K562 (cell line): ENCODE measurements around the gene BFSP1. TPM values are rescaled to one million over a fixed set of nuclear protein-coding genes. Genes with fewer than 3 reads are reported as not detected.

ENCODE experiments used
- ATAC-seq: fragments of 200-7000 bp; cut with Tn5 transposase; 3 replicates; pipeline ENCODE4 v1.9.1; 2020; ENCODE audit warnings: moderate library complexity
- BruUV-seq: library from RNA; stranded (reverse); fragments of 400-500 nt; replicated peaks from 2 replicates; lab custom pipeline; 2021; lab: Mats Ljungman, UMichigan
- CTCF ChIA-PET: fragments of 300-600 bp; formaldehyde crosslinking; extraction: SDS; loops from one replicate; lab custom pipeline; 2021; ENCODE audit warnings: low intra/inter-chr PET ratio; lab: Yijun Ruan, JAX
- POLR2A ChIA-PET: fragments of 300-600, 350-650 bp; sonication (Branson Sonifier 250); formaldehyde crosslinking; extraction: SDS; loops from one replicate; lab custom pipeline; 2021; ENCODE audit warnings: antibody characterized with exemption, inconsistent platforms; lab: Yijun Ruan, JAX
- DNase-seq, 4 experiments: peaks; one replicate each; pipeline versions ENCODE4 v3.0.0 to v3.0.0-alpha.2; 2011 to 2018; ENCODE audit warnings: low spot score in 3 of 4, mixed read lengths in 3 of 4; ENCODE audit errors: extremely low read depth in 1 of 4
- FAIRE-seq: peaks from 2 replicates; lab custom pipeline; 2011; peaks lifted over from hg19 to GRCh38; lab: Jason Lieb, UNC
- H2AFZ ChIP-seq: 2 replicates; pipeline ENCODE4 v1.6.0; 2011; ENCODE audit warnings: low read depth, low read length, control low read depth, inconsistent platforms
- H3K27ac ChIP-seq: fragments of 200-600 bp; 3 replicates; pipeline ENCODE4 v1.8.0; 2011; ENCODE audit warnings: low read depth, mild to moderate bottlenecking, control low read depth, inconsistent platforms, low read length, moderate library complexity, mixed read lengths; ENCODE audit errors: extremely low read depth
- H3K27me3 ChIP-seq, 2 experiments: fragments of 300-600 bp in 1 of 2; 2 replicates in 1 of 2; 3 replicates in 1 of 2; pipeline versions ENCODE4 v1.6.0 to v1.8.0; 2011; ENCODE audit warnings: inconsistent platforms in 2 of 2, low read length in 2 of 2, mild to moderate bottlenecking in 1 of 2, mixed read lengths in 1 of 2, moderate library complexity in 1 of 2; ENCODE audit not compliant: control insufficient read depth in 2 of 2, insufficient read depth in 2 of 2
- H3K36me3 ChIP-seq: fragments of 300-600 bp; 3 replicates; pipeline ENCODE4 v1.8.0; 2011; ENCODE audit warnings: mild to moderate bottlenecking, low read length, inconsistent platforms; ENCODE audit not compliant: control insufficient read depth, insufficient read depth
- H3K4me1 ChIP-seq, 2 experiments: fragments of 200-600 bp in 1 of 2; replicated peaks in 1 of 2; 2 replicates in 1 of 2; 3 replicates in 1 of 2; pipeline versions ENCODE4 v1.5.1 to v1.8.0; 2011; ENCODE audit warnings: inconsistent platforms in 2 of 2, low read length in 2 of 2, mild to moderate bottlenecking in 1 of 2, mixed read lengths in 1 of 2, moderate library complexity in 1 of 2; ENCODE audit not compliant: control insufficient read depth in 2 of 2, insufficient read depth in 2 of 2
- H3K4me2 ChIP-seq: 2 replicates; pipeline ENCODE4 v1.6.1; 2011; ENCODE audit warnings: low read length, control low read depth, inconsistent platforms, mixed read lengths; ENCODE audit not compliant: insufficient read depth
- H3K4me3 ChIP-seq: fragments of 200-600 bp; sonication (generic), shearing (Covaris generic); 2 replicates; pipeline ENCODE4 v1.5.1; 2016; ENCODE audit warnings: control low read depth, inconsistent platforms
- H3K79me2 ChIP-seq: fragments of 200-600 bp; 3 replicates; pipeline ENCODE4 v1.8.0; 2011; ENCODE audit warnings: low read length, inconsistent platforms; ENCODE audit not compliant: control insufficient read depth, insufficient read depth
- H3K9ac ChIP-seq, 2 experiments: 2 replicates each; pipeline versions ENCODE4 v1.6.0 to v1.6.1; 2011; ENCODE audit warnings: low read depth in 2 of 2, low read length in 2 of 2, control low read depth in 1 of 2, inconsistent platforms in 1 of 2, mild to moderate bottlenecking in 1 of 2, mixed read lengths in 1 of 2; ENCODE audit not compliant: insufficient read depth in 1 of 2
- H3K9me1 ChIP-seq: one replicate; pipeline ENCODE4 v1.6.0; 2011; ENCODE audit warnings: inconsistent platforms, mild to moderate bottlenecking, low read length, moderate library complexity; ENCODE audit not compliant: control insufficient read depth, insufficient read depth
- H3K9me3 ChIP-seq: replicated peaks from 2 replicates; pipeline ENCODE4 v1.5.1; 2011; ENCODE audit warnings: low read depth, low read length, inconsistent platforms; ENCODE audit not compliant: control insufficient read depth, insufficient read depth
- H4K20me1 ChIP-seq: replicated peaks from 2 replicates; pipeline ENCODE4 v1.6.1; 2011; ENCODE audit warnings: low read length, inconsistent platforms, mixed read lengths; ENCODE audit not compliant: control insufficient read depth, insufficient read depth
- DACH1 ChIP-seq: fragments of 450-650 bp; IDR thresholded peaks from 2 replicates; pipeline ENCODE4 v1.6.1; 2018; ENCODE audit not compliant: partially characterized antibody
- ETV6 ChIP-seq, 3 experiments: fragments of 150-350 bp in 1 of 3; sonication (generic) in 1 of 3; formaldehyde crosslinking in 1 of 3; IDR thresholded peaks; 2 replicates each; pipeline versions ENCODE4 v1.6.1 to v1.8.0; 2014 to 2022; ENCODE audit warnings: borderline replicate concordance in 2 of 3, low read depth in 2 of 3, antibody characterized with exemption in 1 of 3, low read length in 1 of 3, mild to moderate bottlenecking in 1 of 3, missing genetic modification reagents in 1 of 3
- HMG20B ChIP-seq: fragments of 250-450 bp; sonication (Bioruptor Pico); IDR thresholded peaks from 2 replicates; pipeline ENCODE4 v1.5.0; 2021; ENCODE audit warnings: mild to moderate bottlenecking
- MIER1 ChIP-seq: fragments of 450-650 bp; IDR thresholded peaks from 2 replicates; pipeline ENCODE4 v1.6.1; 2016; ENCODE audit warnings: antibody characterized with exemption, mild to moderate bottlenecking, low read depth
- MYNN ChIP-seq, 2 experiments: sonication (generic); formaldehyde crosslinking in 1 of 2; IDR thresholded peaks; 2 replicates each; pipeline versions ENCODE4 v1.5.0 to v1.6.1; 2016 to 2020; ENCODE audit warnings: antibody characterized with exemption in 1 of 2, missing genetic modification reagents in 1 of 2
- NONO ChIP-seq, 2 experiments: fragments of 200-400 bp in 1 of 2; fragments of 450-650 bp in 1 of 2; formaldehyde crosslinking in 1 of 2; IDR thresholded peaks; 2 replicates each; pipeline ENCODE4 v1.6.1; 2017; ENCODE audit warnings: low read depth in 2 of 2, mild to moderate bottlenecking in 2 of 2, moderate library complexity in 2 of 2, low read length in 1 of 2
- PHF20 ChIP-seq: fragments of 450-650 bp; IDR thresholded peaks from 2 replicates; pipeline ENCODE4 v1.6.1; 2018; ENCODE audit not compliant: partially characterized antibody
- PML ChIP-seq: IDR thresholded peaks from 2 replicates; pipeline ENCODE4 v1.6.1; 2012; ENCODE audit warnings: low read length, inconsistent platforms
- RBM17 ChIP-seq: fragments of 200-400 bp; formaldehyde crosslinking; IDR thresholded peaks from 2 replicates; pipeline ENCODE4 v1.6.1; 2017; ENCODE audit warnings: low read depth, mild to moderate bottlenecking, low read length, borderline replicate concordance
- ZC3H8 ChIP-seq: fragments of 450-650 bp; IDR thresholded peaks from 2 replicates; pipeline ENCODE4 v1.6.1; 2017
- ZNF699 ChIP-seq: fragments of 250-450 bp; sonication (Bioruptor Pico); IDR thresholded peaks from 2 replicates; pipeline ENCODE4 v1.8.0; 2021; ENCODE audit warnings: mild to moderate bottlenecking, moderate library complexity; ENCODE audit not compliant: insufficient replicate concordance
- WGBS: fragments of 100-300 bp; shearing (Covaris generic); methylation state at CpG from one replicate; pipeline ENCODE4 v1.1.6; 2016; ENCODE audit warnings: low coverage, mixed read lengths; ENCODE audit not compliant: insufficient coverage; ENCODE audit errors: missing lambda C conversion rate; 5-methylcytosine and 5-hydroxymethylcytosine counted together
- in situ Hi-C: fragments of 300-500 bp; cut with MboI; formaldehyde crosslinking; loops from 4 replicates; pipeline ENCODE4 v1.15.0; 2018; ENCODE audit warnings: inconsistent platforms, mixed read lengths
- intact Hi-C: fragments of 100-400 bp; cut with micrococcal nuclease; formaldehyde crosslinking; loops from 2 replicates; pipeline ENCODE4 v1.14.2; 2022
- polyA plus RNA-seq, 8 experiments: library from polyadenylated mRNA; depleted of rRNA in 4 of 8; stranded (reverse) in 5 of 8; unstranded in 3 of 8; fragments of >200 nt; fragmentation: Nextera tagmentation in 2 of 8; fragmentation: Illumina TruSeq in 1 of 8; extraction: Ambion mirVana in 2 of 8; extraction: Trizol in 1 of 8; gene quantifications; 2 replicates each; pipeline versions ENCODE4 v1.2.1 to v1.2.3, GENCODE V29; 2011 to 2014; ENCODE audit warnings: inconsistent platforms in 1 of 8, missing spikeins in 1 of 8
- total RNA-seq, 7 experiments: library from RNA; depleted of rRNA in 6 of 7; stranded (reverse); fragments of >200 nt in 6 of 7; fragmentation: Illumina TruSeq in 2 of 7; extraction: Trizol in 2 of 7; gene quantifications; 2 replicates each; pipeline versions ENCODE4 v1.2.1 to v1.2.3, GENCODE V29; 2011 to 2021; ENCODE audit warnings: low replicate concordance in 1 of 7
- TF ChIP-seq, protein P1 (sequence below): IDR thresholded peaks from 2 replicates; pipeline ENCODE4 v1.6.1; 2011; ENCODE audit not compliant: insufficient read length; ENCODE audit errors: extremely low read depth
- TF ChIP-seq, protein P2 (sequence below): fragments of 250-450 bp; sonication (Bioruptor Pico); IDR thresholded peaks from 2 replicates; pipeline ENCODE4 v1.4.0; 2020
- TF ChIP-seq, protein P3 (sequence below): fragments of 250-450 bp; sonication (Bioruptor Pico); IDR thresholded peaks from 2 replicates; pipeline ENCODE4 v1.4.0; 2020

Gene BFSP1
- total and polyA plus RNA-seq, 9 of the 15 experiments (the other 6 are each of a cell fraction or from before 2014, with no cell fraction given) = 0.09 to 0.86 (median 0.40) TPM

DNA sequence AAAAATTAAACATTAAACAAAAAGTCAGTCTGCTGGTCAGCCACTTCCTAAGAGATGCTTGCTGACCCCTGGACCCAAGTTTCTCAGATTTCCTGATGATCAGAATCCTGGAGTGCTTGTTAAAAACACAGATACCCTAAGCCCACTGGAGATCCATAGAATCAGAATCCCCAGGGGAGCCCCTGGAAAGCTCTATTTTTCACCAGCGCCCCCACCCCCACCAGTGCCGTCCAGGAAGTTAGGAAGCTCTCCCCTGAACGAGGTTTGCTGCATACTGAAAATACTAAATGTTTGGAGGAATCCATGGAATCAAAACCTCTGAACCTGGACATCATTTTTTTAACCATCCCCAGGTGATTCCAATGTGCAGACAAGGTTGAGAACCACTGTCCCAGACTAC is 69.2 kb downstream of the BFSP1 start:
- POLR2A ChIA-PET = no interaction called here
- H3K4me2 ChIP-seq = no peak overlapping the region
- H3K4me3 ChIP-seq = no peak overlapping the region
- H4K20me1 ChIP-seq = no peaks in the 10 kb centered on the region
- CTCF ChIA-PET = no interaction called here
- H3K27me3 ChIP-seq = peaks cover 0 to 6% of the 10 kb centered on the region in 2 experiments; a peak in 1 of 5 replicates
- no peak overlapping the region for H3K9ac ChIP-seq
- ATAC-seq (no peak), FAIRE-seq (no peak), DNase-seq (no peak)
- WGBS = 0% methylated on average over 3 of the region's 3 CpGs
- no peaks in the 10 kb centered on the region for H3K79me2 ChIP-seq
- H2AFZ ChIP-seq = no peak overlapping the region
- no peaks in the 10 kb centered on the region for H3K9me1 ChIP-seq
- H3K36me3 ChIP-seq = no peaks in the 10 kb centered on the region
- TF ChIP-seq PHF20 (no peak), ETV6 (IDR thresholded peaks at IDR 0.05; ENCODE audit: borderline replicate concordance in 1 of 2, low read depth in 2 of 2, low read length in 1 of 2) (no peak), ETV6 (CRISPR knock-in tag; IDR thresholded peaks at IDR 0.05; ENCODE audit: borderline replicate concordance) (no peak), ZNF699 (CRISPR knock-in tag) (no peak), ZC3H8 (no peak), NONO (IDR thresholded peaks at IDR 0.05; ENCODE audit: low read depth in 2 of 2, low read length in 1 of 2) (no peak), PML (no peak), MIER1 (no peak), DACH1 (no peak), RBM17 (no peak), MYNN (IDR thresholded peaks at IDR 0.05) (no peak), MYNN (CRISPR knock-in tag; IDR thresholded peaks at IDR 0.05) (no peak), HMG20B (CRISPR knock-in tag) (no peak)
- TF ChIP-seq, protein P1, sequence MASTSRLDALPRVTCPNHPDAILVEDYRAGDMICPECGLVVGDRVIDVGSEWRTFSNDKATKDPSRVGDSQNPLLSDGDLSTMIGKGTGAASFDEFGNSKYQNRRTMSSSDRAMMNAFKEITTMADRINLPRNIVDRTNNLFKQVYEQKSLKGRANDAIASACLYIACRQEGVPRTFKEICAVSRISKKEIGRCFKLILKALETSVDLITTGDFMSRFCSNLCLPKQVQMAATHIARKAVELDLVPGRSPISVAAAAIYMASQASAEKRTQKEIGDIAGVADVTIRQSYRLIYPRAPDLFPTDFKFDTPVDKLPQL = no peak
- TF ChIP-seq, protein P2, sequence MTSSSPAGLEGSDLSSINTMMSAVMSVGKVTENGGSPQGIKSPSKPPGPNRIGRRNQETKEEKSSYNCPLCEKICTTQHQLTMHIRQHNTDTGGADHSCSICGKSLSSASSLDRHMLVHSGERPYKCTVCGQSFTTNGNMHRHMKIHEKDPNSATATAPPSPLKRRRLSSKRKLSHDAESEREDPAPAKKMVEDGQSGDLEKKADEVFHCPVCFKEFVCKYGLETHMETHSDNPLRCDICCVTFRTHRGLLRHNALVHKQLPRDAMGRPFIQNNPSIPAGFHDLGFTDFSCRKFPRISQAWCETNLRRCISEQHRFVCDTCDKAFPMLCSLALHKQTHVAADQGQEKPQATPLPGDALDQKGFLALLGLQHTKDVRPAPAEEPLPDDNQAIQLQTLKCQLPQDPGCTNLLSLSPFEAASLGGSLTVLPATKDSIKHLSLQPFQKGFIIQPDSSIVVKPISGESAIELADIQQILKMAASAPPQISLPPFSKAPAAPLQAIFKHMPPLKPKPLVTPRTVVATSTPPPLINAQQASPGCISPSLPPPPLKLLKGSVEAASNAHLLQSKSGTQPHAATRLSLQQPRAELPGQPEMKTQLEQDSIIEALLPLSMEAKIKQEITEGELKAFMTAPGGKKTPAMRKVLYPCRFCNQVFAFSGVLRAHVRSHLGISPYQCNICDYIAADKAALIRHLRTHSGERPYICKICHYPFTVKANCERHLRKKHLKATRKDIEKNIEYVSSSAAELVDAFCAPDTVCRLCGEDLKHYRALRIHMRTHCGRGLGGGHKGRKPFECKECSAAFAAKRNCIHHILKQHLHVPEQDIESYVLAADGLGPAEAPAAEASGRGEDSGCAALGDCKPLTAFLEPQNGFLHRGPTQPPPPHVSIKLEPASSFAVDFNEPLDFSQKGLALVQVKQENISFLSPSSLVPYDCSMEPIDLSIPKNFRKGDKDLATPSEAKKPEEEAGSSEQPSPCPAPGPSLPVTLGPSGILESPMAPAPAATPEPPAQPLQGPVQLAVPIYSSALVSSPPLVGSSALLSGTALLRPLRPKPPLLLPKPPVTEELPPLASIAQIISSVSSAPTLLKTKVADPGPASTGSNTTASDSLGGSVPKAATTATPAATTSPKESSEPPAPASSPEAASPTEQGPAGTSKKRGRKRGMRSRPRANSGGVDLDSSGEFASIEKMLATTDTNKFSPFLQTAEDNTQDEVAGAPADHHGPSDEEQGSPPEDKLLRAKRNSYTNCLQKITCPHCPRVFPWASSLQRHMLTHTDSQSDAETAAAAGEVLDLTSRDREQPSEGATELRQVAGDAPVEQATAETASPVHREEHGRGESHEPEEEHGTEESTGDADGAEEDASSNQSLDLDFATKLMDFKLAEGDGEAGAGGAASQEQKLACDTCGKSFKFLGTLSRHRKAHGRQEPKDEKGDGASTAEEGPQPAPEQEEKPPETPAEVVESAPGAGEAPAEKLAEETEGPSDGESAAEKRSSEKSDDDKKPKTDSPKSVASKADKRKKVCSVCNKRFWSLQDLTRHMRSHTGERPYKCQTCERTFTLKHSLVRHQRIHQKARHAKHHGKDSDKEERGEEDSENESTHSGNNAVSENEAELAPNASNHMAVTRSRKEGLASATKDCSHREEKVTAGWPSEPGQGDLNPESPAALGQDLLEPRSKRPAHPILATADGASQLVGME (CRISPR knock-in tag) = no peak
- TF ChIP-seq, protein P3, sequence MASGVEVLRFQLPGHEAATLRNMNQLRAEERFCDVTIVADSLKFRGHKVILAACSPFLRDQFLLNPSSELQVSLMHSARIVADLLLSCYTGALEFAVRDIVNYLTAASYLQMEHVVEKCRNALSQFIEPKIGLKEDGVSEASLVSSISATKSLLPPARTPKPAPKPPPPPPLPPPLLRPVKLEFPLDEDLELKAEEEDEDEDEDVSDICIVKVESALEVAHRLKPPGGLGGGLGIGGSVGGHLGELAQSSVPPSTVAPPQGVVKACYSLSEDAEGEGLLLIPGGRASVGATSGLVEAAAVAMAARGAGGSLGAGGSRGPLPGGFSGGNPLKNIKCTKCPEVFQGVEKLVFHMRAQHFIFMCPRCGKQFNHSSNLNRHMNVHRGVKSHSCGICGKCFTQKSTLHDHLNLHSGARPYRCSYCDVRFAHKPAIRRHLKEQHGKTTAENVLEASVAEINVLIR (CRISPR knock-in tag) = no peak
- intact Hi-C loops = no loop called here
- no TSS peak for BruUV-seq
- in situ Hi-C loops = no loop called here
- H3K27ac ChIP-seq = no peak overlapping the region
- no peaks in the 10 kb centered on the region for H3K4me1 ChIP-seq
- no peaks in the 10 kb centered on the region for H3K9me3 ChIP-seq
